Loucy (cell line): ENCODE measurements around the gene CLIC6.

Source experiments
- EZH2phosphoT487 ChIP-seq: fragments of 200-600 bp; IDR thresholded peaks from 2 replicates; pipeline ENCODE4 v1.6.1; 2018; ENCODE audit warnings: antibody characterized with exemption, mild to moderate bottlenecking, moderate library complexity, borderline replicate concordance
- TF ChIP-seq, protein P1 (sequence below): fragments of 200-600 bp; sonication (generic); conservative IDR thresholded peaks from 2 replicates; pipeline ENCODE4 v1.5.1; 2014; ENCODE audit warnings: mild to moderate bottlenecking, antibody characterized with exemption, low read length

DNA sequence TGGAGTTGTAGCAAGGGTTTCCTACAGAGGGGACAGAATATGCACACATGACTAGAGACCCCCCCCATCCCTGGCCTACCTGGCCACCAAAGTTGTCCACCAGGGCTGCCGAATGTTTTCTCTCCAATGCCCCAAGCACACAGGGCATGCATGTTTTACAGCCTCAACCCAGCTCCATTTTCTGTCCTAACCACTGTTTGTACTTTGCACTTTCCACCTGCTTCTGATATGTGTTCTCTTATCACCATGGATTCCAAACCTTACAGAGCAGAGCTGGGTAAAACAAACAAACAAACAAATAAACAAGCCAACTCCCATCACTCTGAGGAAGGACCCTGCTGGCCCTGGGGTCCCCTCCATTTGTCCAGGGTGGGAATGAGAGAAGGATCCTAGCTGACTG is 27.3 kb downstream of the CLIC6 start:
- TF ChIP-seq, protein P1, sequence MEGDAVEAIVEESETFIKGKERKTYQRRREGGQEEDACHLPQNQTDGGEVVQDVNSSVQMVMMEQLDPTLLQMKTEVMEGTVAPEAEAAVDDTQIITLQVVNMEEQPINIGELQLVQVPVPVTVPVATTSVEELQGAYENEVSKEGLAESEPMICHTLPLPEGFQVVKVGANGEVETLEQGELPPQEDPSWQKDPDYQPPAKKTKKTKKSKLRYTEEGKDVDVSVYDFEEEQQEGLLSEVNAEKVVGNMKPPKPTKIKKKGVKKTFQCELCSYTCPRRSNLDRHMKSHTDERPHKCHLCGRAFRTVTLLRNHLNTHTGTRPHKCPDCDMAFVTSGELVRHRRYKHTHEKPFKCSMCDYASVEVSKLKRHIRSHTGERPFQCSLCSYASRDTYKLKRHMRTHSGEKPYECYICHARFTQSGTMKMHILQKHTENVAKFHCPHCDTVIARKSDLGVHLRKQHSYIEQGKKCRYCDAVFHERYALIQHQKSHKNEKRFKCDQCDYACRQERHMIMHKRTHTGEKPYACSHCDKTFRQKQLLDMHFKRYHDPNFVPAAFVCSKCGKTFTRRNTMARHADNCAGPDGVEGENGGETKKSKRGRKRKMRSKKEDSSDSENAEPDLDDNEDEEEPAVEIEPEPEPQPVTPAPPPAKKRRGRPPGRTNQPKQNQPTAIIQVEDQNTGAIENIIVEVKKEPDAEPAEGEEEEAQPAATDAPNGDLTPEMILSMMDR, result no peak
- no peak for TF ChIP-seq EZH2phosphoT487
